ENCODE results near the gene ATP11A. TPM values are rescaled to one million over a fixed set of nuclear protein-coding genes. Genes with fewer than 3 reads are reported as not detected.

The ATP11A gene
- total and polyA plus RNA-seq, 9 of the 15 experiments (the other 6 are each of a cell fraction or from before 2014, with no cell fraction given): 0.38 to 34.2 (median 4.2) TPM

GRCh38 chr13:112852392-112852791 is 162.6 kb downstream of the ATP11A start (continued):
- TF ChIP-seq RERE (CRISPR knock-in tag; IDR thresholded peaks at IDR 0.05; ENCODE audit: borderline replicate concordance): no peak
- no peak for TF ChIP-seq TSHZ1 (CRISPR knock-in tag; IDR thresholded peaks at IDR 0.05)
- TF ChIP-seq, protein P1, sequence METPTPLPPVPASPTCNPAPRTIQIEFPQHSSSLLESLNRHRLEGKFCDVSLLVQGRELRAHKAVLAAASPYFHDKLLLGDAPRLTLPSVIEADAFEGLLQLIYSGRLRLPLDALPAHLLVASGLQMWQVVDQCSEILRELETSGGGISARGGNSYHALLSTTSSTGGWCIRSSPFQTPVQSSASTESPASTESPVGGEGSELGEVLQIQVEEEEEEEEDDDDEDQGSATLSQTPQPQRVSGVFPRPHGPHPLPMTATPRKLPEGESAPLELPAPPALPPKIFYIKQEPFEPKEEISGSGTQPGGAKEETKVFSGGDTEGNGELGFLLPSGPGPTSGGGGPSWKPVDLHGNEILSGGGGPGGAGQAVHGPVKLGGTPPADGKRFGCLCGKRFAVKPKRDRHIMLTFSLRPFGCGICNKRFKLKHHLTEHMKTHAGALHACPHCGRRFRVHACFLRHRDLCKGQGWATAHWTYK (CRISPR knock-in tag; IDR thresholded peaks at IDR 0.05): no peak
- TF ChIP-seq SPI1 (IDR thresholded peaks at IDR 0.05; ENCODE audit: borderline replicate concordance, low read depth, low read length): no peak
- TF ChIP-seq NFE2L1 (tag; IDR thresholded peaks at IDR 0.05; ENCODE audit: borderline replicate concordance, low read depth): no peak
- no peak for TF ChIP-seq MTA1 (IDR thresholded peaks at IDR 0.05; ENCODE audit: borderline replicate concordance)
- no peak for TF ChIP-seq ZNF707 (CRISPR knock-in tag; conservative IDR thresholded peaks at IDR 0.05)
- TF ChIP-seq ESRRA (IDR thresholded peaks at IDR 0.05; ENCODE audit: borderline replicate concordance, low read depth): no peak
